K562 (cell line): ENCODE results near the gene PRKAA1. TPM values are rescaled to one million over a fixed set of nuclear protein-coding genes. Genes with fewer than 3 reads are reported as not detected.

ENCODE experiments used
- CBFA2T3 ChIP-seq: fragments of 450-650 bp; IDR thresholded peaks from 2 replicates; pipeline ENCODE4 v1.6.1; 2017
- CHD1 ChIP-seq: fragments of 200-600 bp; sonication (generic); IDR thresholded peaks from one replicate; pipeline ENCODE4 v1.6.1; 2012; ENCODE audit warnings: mild to moderate bottlenecking, moderate library complexity, low read length, inconsistent platforms
- TAF1 ChIP-seq: IDR thresholded peaks from 2 replicates; pipeline ENCODE4 v1.6.1; 2011; ENCODE audit warnings: mild to moderate bottlenecking, low read length, moderate library complexity; ENCODE audit not compliant: insufficient read depth, control insufficient read depth, severe bottlenecking; ENCODE audit errors: extremely low read depth
- polyA plus RNA-seq, 8 experiments: library from polyadenylated mRNA; depleted of rRNA in 4 of 8; stranded (reverse) in 5 of 8; unstranded in 3 of 8; fragments of >200 nt; fragmentation: Nextera tagmentation in 2 of 8; fragmentation: Illumina TruSeq in 1 of 8; extraction: Ambion mirVana in 2 of 8; extraction: Trizol in 1 of 8; gene quantifications; 2 replicates each; pipeline versions ENCODE4 v1.2.1 to v1.2.3, GENCODE V29; 2011 to 2014; ENCODE audit warnings: inconsistent platforms in 1 of 8, missing spikeins in 1 of 8
- total RNA-seq, 7 experiments: library from RNA; depleted of rRNA in 6 of 7; stranded (reverse); fragments of >200 nt in 6 of 7; fragmentation: Illumina TruSeq in 2 of 7; extraction: Trizol in 2 of 7; gene quantifications; 2 replicates each; pipeline versions ENCODE4 v1.2.1 to v1.2.3, GENCODE V29; 2011 to 2021; ENCODE audit warnings: low replicate concordance in 1 of 7
- TF ChIP-seq, protein P1 (sequence below): fragments of 250-450 bp; sonication (Bioruptor Pico); IDR thresholded peaks from 2 replicates; pipeline ENCODE4 v1.9.0; 2021; ENCODE audit warnings: mild to moderate bottlenecking, inconsistent platforms
- TF ChIP-seq, protein P2 (sequence below), 2 experiments: IDR thresholded peaks in 1 of 2; conservative IDR thresholded peaks in 1 of 2; 2 replicates each; pipeline ENCODE4 v1.6.1; 2016; ENCODE audit warnings: low read depth in 2 of 2, mild to moderate bottlenecking in 1 of 2, missing compliant biosample characterization in 1 of 2, missing genetic modification characterization in 1 of 2, moderate library complexity in 1 of 2
- TF ChIP-seq, protein P3 (sequence below): fragments of 250-450 bp; sonication (Bioruptor Pico); IDR thresholded peaks from 2 replicates; pipeline ENCODE4 v1.4.0; 2020; ENCODE audit warnings: mild to moderate bottlenecking
- TF ChIP-seq, protein P4 (sequence below), 3 experiments: fragments of 200-800 bp in 1 of 3; fragments of 250-450 bp in 1 of 3; fragments of 450-650 bp in 1 of 3; sonication (Bioruptor Pico) in 1 of 3; sonication (Bioruptor generic) in 1 of 3; formaldehyde crosslinking in 1 of 3; IDR thresholded peaks; 2 replicates each; pipeline versions ENCODE4 v1.6.1 to v1.8.0; 2016 to 2022; ENCODE audit warnings: mild to moderate bottlenecking in 2 of 3, missing genetic modification characterization in 2 of 3, missing compliant biosample characterization in 1 of 3, moderate library complexity in 1 of 3
- TF ChIP-seq, protein P5 (sequence below): sonication (generic); formaldehyde crosslinking; IDR thresholded peaks from 2 replicates; pipeline ENCODE4 v1.8.0; 2023; ENCODE audit warnings: mild to moderate bottlenecking, missing genetic modification reagents

PRKAA1 gene
- total and polyA plus RNA-seq, 9 of the 15 experiments (the other 6 are each of a cell fraction or from before 2014, with no cell fraction given), result 24.5 to 84.0 (median 51.4) TPM

DNA sequence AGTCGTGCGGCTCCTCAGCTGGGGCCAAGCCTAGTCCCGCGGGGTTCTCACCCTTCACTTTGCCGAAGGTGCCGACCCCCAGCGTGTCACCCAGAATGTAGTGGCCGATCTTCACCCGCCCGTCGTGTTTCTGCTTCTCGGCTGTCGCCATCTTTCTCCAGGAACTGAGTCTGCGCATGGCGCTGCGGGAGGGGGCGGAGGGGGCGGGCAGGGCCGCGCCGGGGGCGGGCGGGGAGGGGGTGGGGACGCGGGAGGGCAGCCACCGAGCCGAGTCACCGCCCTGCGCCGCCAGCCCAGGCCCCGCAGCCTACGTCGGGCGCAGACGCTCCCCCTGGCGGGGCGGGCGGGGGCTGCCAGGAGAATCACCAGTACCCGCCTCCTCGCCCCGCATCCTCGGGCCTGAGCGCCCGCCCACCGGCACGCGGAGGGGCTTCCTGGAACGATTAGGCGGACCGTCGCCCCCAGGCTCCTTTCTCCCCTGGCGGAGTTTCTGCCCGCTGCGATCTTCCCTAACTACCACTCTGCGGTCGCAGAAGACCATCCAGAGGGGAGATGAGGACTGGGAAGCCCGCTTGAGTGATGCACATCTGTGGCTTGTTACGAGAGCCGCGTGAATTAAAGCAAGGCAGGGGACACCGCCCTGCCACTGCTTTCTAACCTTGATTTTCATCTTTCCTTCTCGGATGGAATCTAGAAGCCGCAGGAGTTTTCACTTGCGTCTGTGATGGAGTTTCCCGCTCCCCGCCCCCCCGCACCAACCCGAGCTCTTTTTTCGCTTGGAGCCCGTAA, at the start of gene PRKAA1 (continued):
- TF ChIP-seq, protein P1, sequence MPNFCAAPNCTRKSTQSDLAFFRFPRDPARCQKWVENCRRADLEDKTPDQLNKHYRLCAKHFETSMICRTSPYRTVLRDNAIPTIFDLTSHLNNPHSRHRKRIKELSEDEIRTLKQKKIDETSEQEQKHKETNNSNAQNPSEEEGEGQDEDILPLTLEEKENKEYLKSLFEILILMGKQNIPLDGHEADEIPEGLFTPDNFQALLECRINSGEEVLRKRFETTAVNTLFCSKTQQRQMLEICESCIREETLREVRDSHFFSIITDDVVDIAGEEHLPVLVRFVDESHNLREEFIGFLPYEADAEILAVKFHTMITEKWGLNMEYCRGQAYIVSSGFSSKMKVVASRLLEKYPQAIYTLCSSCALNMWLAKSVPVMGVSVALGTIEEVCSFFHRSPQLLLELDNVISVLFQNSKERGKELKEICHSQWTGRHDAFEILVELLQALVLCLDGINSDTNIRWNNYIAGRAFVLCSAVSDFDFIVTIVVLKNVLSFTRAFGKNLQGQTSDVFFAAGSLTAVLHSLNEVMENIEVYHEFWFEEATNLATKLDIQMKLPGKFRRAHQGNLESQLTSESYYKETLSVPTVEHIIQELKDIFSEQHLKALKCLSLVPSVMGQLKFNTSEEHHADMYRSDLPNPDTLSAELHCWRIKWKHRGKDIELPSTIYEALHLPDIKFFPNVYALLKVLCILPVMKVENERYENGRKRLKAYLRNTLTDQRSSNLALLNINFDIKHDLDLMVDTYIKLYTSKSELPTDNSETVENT (CRISPR knock-in tag), result peak; percentile 34; the same call in 1 of the 2 replicates
- TF ChIP-seq, protein P2, sequence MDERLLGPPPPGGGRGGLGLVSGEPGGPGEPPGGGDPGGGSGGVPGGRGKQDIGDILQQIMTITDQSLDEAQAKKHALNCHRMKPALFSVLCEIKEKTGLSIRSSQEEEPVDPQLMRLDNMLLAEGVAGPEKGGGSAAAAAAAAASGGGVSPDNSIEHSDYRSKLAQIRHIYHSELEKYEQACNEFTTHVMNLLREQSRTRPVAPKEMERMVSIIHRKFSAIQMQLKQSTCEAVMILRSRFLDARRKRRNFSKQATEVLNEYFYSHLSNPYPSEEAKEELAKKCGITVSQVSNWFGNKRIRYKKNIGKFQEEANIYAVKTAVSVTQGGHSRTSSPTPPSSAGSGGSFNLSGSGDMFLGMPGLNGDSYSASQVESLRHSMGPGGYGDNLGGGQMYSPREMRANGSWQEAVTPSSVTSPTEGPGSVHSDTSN (CRISPR knock-in tag; IDR thresholded peaks at IDR 0.05; ENCODE audit: low read depth), result no peak
- TF ChIP-seq, protein P2 (tag; conservative IDR thresholded peaks at IDR 0.05; ENCODE audit: low read depth), result no peak
- TF ChIP-seq TAF1 (peak; percentile 96), CBFA2T3 (peak; percentile 35), CHD1 (peak; percentile 70)
- TF ChIP-seq, protein P3, sequence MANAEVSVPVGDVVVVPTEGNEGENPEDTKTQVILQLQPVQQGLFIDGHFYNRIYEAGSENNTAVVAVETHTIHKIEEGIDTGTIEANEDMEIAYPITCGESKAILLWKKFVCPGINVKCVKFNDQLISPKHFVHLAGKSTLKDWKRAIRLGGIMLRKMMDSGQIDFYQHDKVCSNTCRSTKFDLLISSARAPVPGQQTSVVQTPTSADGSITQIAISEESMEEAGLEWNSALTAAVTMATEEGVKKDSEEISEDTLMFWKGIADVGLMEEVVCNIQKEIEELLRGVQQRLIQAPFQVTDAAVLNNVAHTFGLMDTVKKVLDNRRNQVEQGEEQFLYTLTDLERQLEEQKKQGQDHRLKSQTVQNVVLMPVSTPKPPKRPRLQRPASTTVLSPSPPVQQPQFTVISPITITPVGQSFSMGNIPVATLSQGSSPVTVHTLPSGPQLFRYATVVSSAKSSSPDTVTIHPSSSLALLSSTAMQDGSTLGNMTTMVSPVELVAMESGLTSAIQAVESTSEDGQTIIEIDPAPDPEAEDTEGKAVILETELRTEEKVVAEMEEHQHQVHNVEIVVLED (CRISPR knock-in tag), result peak; percentile 82
- TF ChIP-seq, protein P4, sequence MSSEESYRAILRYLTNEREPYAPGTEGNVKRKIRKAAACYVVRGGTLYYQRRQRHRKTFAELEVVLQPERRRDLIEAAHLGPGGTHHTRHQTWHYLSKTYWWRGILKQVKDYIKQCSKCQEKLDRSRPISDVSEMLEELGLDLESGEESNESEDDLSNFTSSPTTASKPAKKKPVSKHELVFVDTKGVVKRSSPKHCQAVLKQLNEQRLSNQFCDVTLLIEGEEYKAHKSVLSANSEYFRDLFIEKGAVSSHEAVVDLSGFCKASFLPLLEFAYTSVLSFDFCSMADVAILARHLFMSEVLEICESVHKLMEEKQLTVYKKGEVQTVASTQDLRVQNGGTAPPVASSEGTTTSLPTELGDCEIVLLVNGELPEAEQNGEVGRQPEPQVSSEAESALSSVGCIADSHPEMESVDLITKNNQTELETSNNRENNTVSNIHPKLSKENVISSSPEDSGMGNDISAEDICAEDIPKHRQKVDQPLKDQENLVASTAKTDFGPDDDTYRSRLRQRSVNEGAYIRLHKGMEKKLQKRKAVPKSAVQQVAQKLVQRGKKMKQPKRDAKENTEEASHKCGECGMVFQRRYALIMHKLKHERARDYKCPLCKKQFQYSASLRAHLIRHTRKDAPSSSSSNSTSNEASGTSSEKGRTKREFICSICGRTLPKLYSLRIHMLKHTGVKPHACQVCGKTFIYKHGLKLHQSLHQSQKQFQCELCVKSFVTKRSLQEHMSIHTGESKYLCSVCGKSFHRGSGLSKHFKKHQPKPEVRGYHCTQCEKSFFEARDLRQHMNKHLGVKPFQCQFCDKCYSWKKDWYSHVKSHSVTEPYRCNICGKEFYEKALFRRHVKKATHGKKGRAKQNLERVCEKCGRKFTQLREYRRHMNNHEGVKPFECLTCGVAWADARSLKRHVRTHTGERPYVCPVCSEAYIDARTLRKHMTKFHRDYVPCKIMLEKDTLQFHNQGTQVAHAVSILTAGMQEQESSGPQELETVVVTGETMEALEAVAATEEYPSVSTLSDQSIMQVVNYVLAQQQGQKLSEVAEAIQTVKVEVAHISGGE (CRISPR knock-in tag; IDR thresholded peaks at IDR 0.05), result peak in 1 of 3 experiments; percentile 81; a peak in 2 of 6 replicates
- TF ChIP-seq, protein P5, sequence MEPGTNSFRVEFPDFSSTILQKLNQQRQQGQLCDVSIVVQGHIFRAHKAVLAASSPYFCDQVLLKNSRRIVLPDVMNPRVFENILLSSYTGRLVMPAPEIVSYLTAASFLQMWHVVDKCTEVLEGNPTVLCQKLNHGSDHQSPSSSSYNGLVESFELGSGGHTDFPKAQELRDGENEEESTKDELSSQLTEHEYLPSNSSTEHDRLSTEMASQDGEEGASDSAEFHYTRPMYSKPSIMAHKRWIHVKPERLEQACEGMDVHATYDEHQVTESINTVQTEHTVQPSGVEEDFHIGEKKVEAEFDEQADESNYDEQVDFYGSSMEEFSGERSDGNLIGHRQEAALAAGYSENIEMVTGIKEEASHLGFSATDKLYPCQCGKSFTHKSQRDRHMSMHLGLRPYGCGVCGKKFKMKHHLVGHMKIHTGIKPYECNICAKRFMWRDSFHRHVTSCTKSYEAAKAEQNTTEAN (CRISPR knock-in tag), result 0 out of 2 replicates have a peak, but pooled peaks have one; percentile 65
